Heart left ventricle (tissue), 16 donors: Measurements from ENCODE around the gene BBX. TPM values are rescaled to one million over a fixed set of nuclear protein-coding genes. Genes with fewer than 3 reads are reported as not detected.

Experiments used
- ATAC-seq, 4 donors: fragments of 200-7000 bp; cut with Tn5 transposase; one replicate each; pipeline ENCODE4 v1.9.1; 2020 to 2022; ENCODE audit warnings: moderate library complexity in 4 of 4, mild to moderate bottlenecking in 3 of 4, moderate number of reproducible peaks in 1 of 4
- DNase-seq, 5 donors: peaks; one replicate each; pipeline ENCODE4 v3.0.0-alpha.2; 2020
- H3K27ac ChIP-seq, 12 donors: fragments of 200-600 bp; sonication (generic) in 4 of 12; one replicate each; pipeline versions ENCODE4 v1.5.0 to v1.8.0; 2016 to 2022; ENCODE audit warnings: mild to moderate bottlenecking in 2 of 12
- H3K27me3 ChIP-seq, 9 donors: fragments of 200-600 bp; sonication (generic) in 2 of 9; one replicate each; pipeline versions ENCODE4 v1.5.1 to v1.8.0; 2016 to 2022; ENCODE audit warnings: mild to moderate bottlenecking in 3 of 9
- H3K36me3 ChIP-seq, 9 donors: fragments of 200-600 bp; sonication (generic) in 2 of 9; one replicate each; pipeline versions ENCODE4 v1.5.0 to v1.8.0; 2018 to 2022; ENCODE audit warnings: mild to moderate bottlenecking in 2 of 9
- H3K4me1 ChIP-seq, 12 donors: fragments of 200-600 bp; sonication (generic) in 4 of 12; one replicate each; pipeline versions ENCODE4 v1.5.0 to v1.8.0; 2016 to 2022; ENCODE audit warnings: mild to moderate bottlenecking in 3 of 12
- H3K4me3 ChIP-seq, 12 donors: fragments of 200-600 bp; sonication (generic) in 4 of 12; one replicate each; pipeline versions ENCODE4 v1.5.0 to v1.8.0; 2017 to 2022; ENCODE audit warnings: mild to moderate bottlenecking in 9 of 12, moderate library complexity in 4 of 12
- H3K9me3 ChIP-seq, 12 donors: fragments of 200-600 bp; sonication (generic) in 4 of 12; one replicate each; pipeline versions ENCODE4 v1.5.0 to v1.8.0; 2016 to 2022; ENCODE audit warnings: mild to moderate bottlenecking in 1 of 12
- CTCF ChIP-seq, 12 donors: fragments of 200-600 bp; sonication (generic) in 4 of 12; IDR thresholded peaks; one replicate each; pipeline versions ENCODE4 v1.5.0 to v1.8.0; 2018 to 2022; ENCODE audit warnings: antibody characterized with exemption in 12 of 12, mild to moderate bottlenecking in 5 of 12
- POLR2A ChIP-seq, 2 donors: fragments of 450-650 bp; IDR thresholded peaks; one replicate each; pipeline ENCODE4 v1.6.1; 2017; ENCODE audit warnings: antibody characterized with exemption in 2 of 2, mild to moderate bottlenecking in 2 of 2, moderate library complexity in 2 of 2
- WGBS, 4 donors: extraction: QIAGEN DNeasy Blood & Tissue Kit in 2 of 4; methylation state at CpG; one replicate each; pipeline versions ENCODE4 v1.1.5 to v1.1.7; 2013 to 2018; 5-methylcytosine and 5-hydroxymethylcytosine counted together
- intact Hi-C, 10 donors: fragments of 100-400 bp; cut with DNase I; formaldehyde crosslinking; loops; one replicate each; pipeline versions ENCODE4 v1.11.1 to v1.14.2; 2022
- polyA plus RNA-seq, 2 donors: library from polyadenylated mRNA; stranded (reverse); fragments of 200-250 nt; gene quantifications; one replicate each; pipeline ENCODE4 v1.2.3, GENCODE V29; 2013
- total RNA-seq, 9 donors: library from RNA; depleted of rRNA in 2 of 9; stranded (reverse); fragments of >200 nt in 2 of 9; fragmentation: NEBNext Ultra II Directional in 3 of 9; extraction: Animal tissue kit (Norgen Biotek cat#: 25700) in 3 of 9; gene quantifications; one replicate each; pipeline versions ENCODE4 v1.1.0 to v1.2.4, GENCODE V29; 2016 to 2023
- donor health status: ischemic (EF 13 %, LVEDD 7.1; RV severe dilation, severe dysfunction).
- donor health status: healthy with polysubstance abuse.
- donor health status: DM: no; HTN: yes; CAD: no.
- donor health status: DM: no; HTN: no; CAD: no.
- donor health status: ischemic (EF 25% LVEDD 6.9; RV normal size, moderate dysfunction).
- donor health status: ischemic (EF 25% LVEDD 5.7; RV mildly dilated, moderate dysfunction).
- donor health status: healthy.
- donor health status: DM: yes; HTN: yes; CAD: no.
- donor health status: ischemic (EF 35%, LVEDD 5.7; RV mildly dilated, moderate dysfunction).
- donor health status: nonischemic (EF 11% LVEDD 7.7; RV severe dilation, severe dysfunction).
- donor health status: DM: yes; HTN: yes; CAD: no.
- donor health status: PGD.
- donor health status: ischemic (EF 29% LVEDD 5.4; RV normal size, mild dysfunction).
- donor health status: nonischemic (EF 23%, LVEDD 6.1; RV moderate dilation, normal function).

The BBX gene
- total and polyA plus RNA-seq, 11 donors, result 9.1 to 60.5 (median 46.8) TPM

DNA sequence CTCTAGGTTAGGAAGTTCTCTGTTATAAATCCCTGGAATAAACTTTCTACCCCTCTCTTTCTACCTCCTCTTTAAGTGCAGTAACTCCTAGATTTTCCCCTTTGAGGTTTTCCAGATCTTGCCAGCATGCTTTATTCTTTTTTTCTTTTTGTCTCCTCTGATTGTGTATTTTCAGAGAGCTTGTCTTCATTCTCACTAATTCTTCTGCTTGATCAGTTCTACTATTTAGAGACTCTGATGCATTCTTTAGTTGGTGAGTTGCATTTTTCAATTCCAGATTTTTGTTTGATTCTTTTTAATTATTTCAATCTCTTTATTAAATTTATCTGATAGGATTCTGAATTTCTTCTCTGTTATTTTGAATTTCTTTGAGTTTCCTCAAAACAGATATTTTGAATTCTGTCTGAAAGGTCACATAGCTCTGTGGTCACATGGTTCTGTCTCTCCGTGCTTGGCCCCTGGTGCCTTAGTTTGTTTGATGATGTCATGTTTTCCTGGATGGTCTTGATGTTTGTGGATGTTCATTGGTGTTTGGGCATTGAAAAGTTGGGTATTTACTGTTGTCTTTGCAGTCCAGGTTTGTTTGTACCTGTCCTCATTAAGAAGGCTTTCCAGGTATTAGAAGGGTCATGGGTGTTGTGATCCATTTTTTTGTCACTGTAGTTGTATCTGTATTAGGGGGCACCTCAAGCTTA lies 89.2 kb downstream of the BBX start:
- no peak for TF ChIP-seq POLR2A (IDR thresholded peaks at IDR 0.05)
- no peak for TF ChIP-seq CTCF (IDR thresholded peaks at IDR 0.05)
- DNase-seq (no peak), ATAC-seq (no peak)
- intact Hi-C loops, result no loop called here
- WGBS, 4 donors, result 43 to 87% (median 85%) methylated on average over 1 of the region's 1 CpG
- Histone ChIP-seq H3K4me1 (peaks cover 0 to 5% (median 0%) of the 10 kb centered on the region in 12 donors), H3K4me3 (no peak overlapping the region), H3K36me3 (no peaks in the 10 kb centered on the region), H3K27ac (no peak overlapping the region), H3K27me3 (no peaks in the 10 kb centered on the region), H3K9me3 (peaks cover 0 to 35% (median 6%) of the 10 kb centered on the region in 12 donors)

DNA sequence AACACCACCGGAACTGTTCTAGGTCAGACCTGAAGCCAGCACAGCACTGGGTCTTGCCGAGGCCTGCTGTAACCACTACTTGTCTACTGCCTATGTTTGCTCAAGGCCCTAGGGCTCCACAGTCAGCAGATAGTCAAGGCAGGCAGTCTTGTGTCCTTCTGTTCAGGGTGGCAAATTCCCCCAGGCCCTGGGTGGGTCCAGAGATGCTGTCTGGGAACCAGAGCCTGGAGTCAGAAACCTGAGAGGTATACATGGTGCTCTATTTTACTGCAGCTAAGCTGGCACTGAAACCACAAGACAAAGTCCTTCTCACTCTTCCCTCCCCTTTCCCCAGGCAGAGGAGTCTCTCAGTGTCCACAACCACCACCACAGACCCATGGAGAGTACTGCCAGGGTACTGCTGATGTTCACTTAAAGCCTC lies 89.9 kb downstream of the BBX start:
- no peak for DNase-seq
- Histone ChIP-seq H3K4me1 (peaks cover 0 to 5% (median 0%) of the 10 kb centered on the region in 12 donors), H3K27me3 (no peaks in the 10 kb centered on the region), H3K9me3 (peaks cover 0 to 35% (median 6%) of the 10 kb centered on the region in 12 donors), H3K4me3 (no peak overlapping the region), H3K27ac (no peak overlapping the region), H3K36me3 (no peaks in the 10 kb centered on the region)
- WGBS, 4 donors, result 92 to 100% (median 98%) methylated on average over 2 of the region's 2 CpGs
- no peak for ATAC-seq
- intact Hi-C loops, result no loop called here
- TF ChIP-seq POLR2A (IDR thresholded peaks at IDR 0.05) (no peak), CTCF (IDR thresholded peaks at IDR 0.05) (no peak)

GRCh38 chr3:107619549-107619948 lies 96.8 kb downstream of the BBX start:
- ATAC-seq, result no peak
- WGBS, 4 donors, result 84 to 95% (median 92%) methylated on average over 2 of the region's 2 CpGs

DNA sequence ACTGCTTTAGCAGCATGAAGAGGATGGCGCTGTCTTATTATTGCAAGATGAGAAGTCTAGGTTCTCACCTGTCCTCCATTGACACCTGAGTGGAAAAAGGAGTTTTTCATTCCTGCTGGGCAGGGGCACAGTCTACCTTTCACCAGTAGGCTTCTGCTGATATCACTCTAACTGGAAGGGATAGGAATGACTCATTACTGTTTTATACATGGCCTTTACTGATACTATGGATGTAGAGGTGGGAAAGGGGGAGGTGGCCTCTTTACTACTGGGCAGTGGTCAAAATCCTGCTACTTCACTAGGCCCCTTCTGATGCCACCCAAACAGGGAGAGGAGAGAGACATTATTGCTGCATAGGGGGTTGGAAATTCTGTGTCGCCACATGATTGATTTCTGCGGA lies 97.8 kb downstream of the BBX start:
- H3K27ac ChIP-seq, result no peak overlapping the region
- no peak overlapping the region for H3K4me3 ChIP-seq
- H3K9me3 ChIP-seq, result no peaks in the 10 kb centered on the region
- no peaks in the 10 kb centered on the region for H3K36me3 ChIP-seq
- ATAC-seq (no peak), DNase-seq (no peak)
- no peaks in the 10 kb centered on the region for H3K27me3 ChIP-seq
- H3K4me1 ChIP-seq, result peaks cover 0 to 23% (median 6%) of the 10 kb centered on the region in 12 donors
- no peak for TF ChIP-seq POLR2A (IDR thresholded peaks at IDR 0.05)
- TF ChIP-seq CTCF (IDR thresholded peaks at IDR 0.05), result no peak
- intact Hi-C loops, result no loop called here
- 67 to 100% (median 91%) methylated on average over 3 of the region's 3 CpGs for WGBS, 4 donors

More at GRCh38 chr3:107619549-107619948, 96.8 kb downstream of the BBX start:
- Histone ChIP-seq H3K9me3 (no peaks in the 10 kb centered on the region), H3K27me3 (no peaks in the 10 kb centered on the region), H3K4me3 (no peak overlapping the region), H3K27ac (no peak overlapping the region), H3K4me1 (peaks cover 0 to 23% (median 6%) of the 10 kb centered on the region in 12 donors), H3K36me3 (no peaks in the 10 kb centered on the region)
- no peak for DNase-seq
- TF ChIP-seq POLR2A (IDR thresholded peaks at IDR 0.05) (no peak), CTCF (IDR thresholded peaks at IDR 0.05) (no peak)
- intact Hi-C loops, result no loop called here
